Hematopoietic multipotent progenitor cell treated with erythropoietin and hydrocortisone succinate and interleukin-3 and kit ligand, for 4 days (in vitro differentiated cells): ENCODE data around the gene IL1RAP.

Source experiments
- DNase-seq: peaks from one replicate; pipeline ENCODE4 v3.0.0-alpha.2; 2015

IL1RAP gene

DNA sequence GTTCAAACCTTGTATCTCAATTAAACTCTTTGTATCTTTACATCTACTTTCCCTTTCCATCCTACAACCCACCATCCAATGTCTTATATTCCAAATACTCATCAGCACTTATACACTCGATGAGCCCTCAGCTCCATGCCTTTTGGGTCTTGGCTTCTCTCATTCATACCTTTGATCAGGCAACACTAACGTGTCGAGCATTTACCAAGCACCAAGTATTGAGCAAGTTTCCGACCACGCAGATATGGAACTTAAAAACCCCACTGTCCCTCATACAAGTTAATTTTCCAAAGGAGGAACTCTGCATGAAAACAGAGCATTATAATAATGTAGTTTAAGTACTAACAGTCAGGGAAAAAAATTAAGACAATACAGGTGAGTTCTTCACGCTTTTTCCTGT is 102.8 kb downstream of the IL1RAP start:
- peak; percentile 65 for DNase-seq

DNA sequence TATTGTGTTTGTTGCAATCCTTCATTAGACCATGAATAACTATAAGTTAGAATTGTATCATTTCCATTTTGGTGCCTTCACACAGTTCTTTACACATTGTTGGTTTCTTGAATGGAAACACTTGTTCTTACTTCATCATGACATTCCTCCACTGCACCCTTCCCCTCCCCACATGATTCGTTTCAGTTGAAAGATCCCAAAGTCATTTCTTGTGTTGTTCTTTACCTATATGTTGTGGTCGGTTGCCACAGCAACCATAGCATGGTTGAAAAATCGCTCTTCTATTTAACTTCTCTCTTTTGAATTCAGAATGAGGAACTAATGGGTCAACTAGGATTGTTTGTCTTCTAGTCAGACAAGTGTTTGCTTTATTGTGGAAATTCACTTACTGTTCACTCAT is 103.3 kb downstream of the IL1RAP start:
- DNase-seq: peak; percentile 93

DNA sequence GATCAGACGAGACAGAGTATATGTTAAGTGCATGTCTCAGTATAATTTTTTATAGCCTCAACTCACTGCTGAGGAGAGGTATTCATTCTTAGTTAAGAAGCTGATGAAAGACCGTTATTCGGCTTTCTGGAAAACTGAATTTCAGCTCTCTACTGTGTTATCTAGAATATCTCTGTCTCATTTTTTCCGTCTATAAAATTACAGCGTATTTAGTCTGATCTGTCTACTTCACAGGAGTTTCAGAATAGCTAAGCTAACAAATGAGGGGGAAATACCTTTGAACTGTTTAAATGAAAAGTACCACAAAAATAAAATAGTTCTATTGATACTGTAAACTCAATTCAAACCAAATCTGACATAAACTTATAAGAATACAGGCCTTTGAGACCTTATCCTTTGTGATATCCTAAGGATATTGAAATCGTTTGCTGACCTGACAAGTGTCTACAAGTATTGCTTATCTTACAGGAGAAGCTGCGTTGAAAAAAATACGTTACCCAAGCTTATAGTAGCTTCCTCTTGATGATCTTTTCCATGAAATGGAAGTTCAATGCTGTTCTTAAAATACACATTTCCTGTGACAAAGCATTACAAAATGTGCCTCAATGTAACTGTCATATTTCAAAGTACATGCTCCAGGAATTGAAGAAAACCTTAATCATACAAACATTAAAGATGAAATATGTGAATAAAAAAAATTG is 104.6 kb downstream of the IL1RAP start:
- peak; percentile 86 for DNase-seq

- no peak for DNase-seq
Measured at GRCh38 chr3:190619353-190619752, 105.5 kb downstream of the IL1RAP start.

DNA sequence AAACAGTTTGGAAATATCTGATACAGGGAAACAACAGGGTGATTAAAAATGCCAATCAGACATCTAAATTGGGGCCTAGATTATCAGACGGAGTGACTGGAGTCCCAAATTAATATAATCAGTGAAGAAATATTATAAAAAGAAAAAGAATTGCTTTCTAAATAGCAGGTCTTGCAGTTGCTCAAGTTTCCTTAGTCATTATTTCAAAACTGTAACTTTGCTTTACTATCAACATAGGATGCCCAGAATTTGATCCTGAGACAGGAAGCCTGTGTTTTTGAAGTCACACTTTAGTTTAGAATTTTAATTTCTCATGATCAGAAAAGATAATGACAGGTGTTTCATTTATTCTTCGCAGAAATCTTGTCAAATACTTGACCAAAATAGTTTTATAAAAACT is 105.9 kb downstream of the IL1RAP start:
- peak; percentile 27 for DNase-seq

DNA sequence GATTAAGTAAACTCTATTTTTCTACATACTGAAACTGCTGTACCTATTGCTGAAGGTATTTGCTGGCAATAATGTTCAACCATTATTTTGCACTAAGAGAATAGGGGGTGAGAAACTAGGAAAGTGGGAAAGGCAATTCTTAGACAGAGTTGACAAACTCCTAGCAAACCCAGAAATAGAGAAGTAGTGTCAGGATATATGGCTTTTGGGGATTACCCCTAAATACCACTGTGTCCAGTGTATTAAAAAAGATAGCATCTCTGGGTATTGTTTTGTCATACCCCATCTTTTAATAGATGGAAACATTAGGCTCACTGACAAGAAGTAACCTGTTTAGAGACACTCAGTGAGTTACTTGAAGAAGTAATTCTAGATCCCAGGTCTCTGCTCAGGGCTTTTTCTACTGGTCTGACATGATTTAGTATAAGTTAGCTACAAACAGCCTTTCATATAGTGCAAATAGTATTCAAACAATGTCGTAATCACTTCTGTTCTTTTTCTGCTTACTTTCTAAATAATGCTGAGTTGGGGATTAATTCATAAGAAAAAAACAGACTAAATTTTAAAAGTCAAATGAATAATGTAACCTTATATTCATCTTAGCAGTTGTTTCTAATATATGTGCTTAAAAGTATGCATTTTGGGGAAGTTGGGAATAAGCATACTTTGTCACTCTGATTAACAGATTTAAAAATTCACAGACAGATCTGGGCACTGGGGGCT is 107.2 kb downstream of the IL1RAP start:
- DNase-seq: peak; percentile 30

DNA sequence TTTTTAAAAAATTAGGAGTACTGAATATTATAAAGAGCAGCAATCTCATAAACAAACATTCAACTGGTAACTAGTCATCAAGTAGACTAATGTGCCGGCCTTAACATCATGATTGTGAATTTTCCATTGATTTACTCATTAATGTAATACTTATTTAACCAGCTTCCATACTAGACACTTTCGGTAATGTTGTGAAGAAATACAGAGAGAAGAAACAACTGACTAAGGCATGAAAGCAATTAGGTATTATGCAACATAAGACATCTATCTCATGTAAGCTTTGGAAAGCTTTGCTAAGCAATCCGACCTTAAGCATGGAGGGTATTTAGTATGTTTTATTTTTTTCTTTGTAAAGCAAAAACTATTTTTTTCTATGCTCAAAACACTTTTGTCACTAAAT is 108.0 kb downstream of the IL1RAP start:
- DNase-seq: no peak

GRCh38 chr3:190624282-190624681 is 110.4 kb downstream of the IL1RAP start:
- DNase-seq: no peak

GRCh38 chr3:190626951-190627620 is 113.2 kb downstream of the IL1RAP start:
- no peak for DNase-seq

GRCh38 chr3:190629088-190629487 is 115.2 kb downstream of the IL1RAP start:
- DNase-seq: no peak

DNA sequence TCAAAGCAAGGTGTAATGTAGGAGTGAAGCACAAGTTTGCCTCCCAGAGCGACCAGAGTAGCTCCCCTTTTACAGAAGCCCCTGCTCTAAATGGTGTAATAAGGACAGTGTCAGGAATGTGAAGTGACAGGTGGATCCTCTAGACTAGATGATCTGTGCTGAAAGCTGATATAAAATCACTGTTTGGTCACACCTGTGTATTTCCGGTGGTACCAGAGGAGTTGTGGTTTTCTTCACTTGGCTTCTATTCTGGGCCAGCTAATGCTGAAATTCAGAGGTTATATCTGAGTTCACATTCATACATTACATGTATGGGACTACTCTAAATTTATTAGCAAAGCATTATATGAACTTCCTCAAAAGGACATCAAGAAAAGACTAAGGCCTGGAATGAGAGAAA is 117.4 kb downstream of the IL1RAP start:
- no peak for DNase-seq

DNA sequence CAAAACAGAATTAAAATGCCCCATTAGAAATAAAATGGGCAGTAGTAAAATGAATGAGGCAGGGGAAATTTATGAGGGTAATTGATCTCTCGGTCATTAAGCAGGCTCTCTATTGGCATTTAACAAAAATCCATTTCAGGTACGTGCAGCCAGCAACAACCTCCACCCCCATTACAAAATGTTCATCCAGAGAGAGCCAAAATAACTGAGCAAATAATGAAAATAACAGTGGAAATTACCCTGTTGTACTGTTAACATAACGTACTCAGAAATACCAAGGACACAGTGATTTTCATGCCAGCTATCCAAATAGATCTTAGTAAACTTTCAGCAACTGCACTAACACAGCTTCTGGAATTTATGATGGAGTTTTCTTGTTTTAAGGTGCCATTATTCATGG is 127.7 kb downstream of the IL1RAP start:
- no peak for DNase-seq

DNA sequence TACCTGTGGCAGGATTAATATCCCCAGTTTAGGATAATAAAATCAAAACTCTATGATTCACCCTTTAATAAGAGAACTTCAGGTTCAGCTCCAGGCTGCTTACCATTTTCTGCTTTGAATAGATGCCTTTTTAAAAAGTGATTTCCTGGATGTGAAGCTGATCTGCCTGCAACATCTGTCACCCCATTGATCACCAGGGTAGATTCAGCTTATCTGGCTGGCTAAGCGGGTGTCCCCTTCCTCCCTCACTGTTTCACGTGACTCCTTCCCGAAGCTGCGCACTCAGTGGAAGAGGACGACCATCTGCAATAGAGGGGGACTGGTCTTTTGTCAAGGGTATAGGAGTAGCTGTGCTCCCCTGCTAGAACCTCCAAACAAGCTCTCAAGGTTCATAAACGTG is 128.1 kb downstream of the IL1RAP start:
- DNase-seq: peak; percentile 49

- no peak for DNase-seq
Measured at GRCh38 chr3:190644035-190644434, 130.2 kb downstream of the IL1RAP start.

- peak; percentile 27 for DNase-seq
Measured at GRCh38 chr3:190644766-190645165, 130.9 kb downstream of the IL1RAP start.

GRCh38 chr3:190645932-190646460 is 132.1 kb downstream of the IL1RAP start:
- peak; percentile 67 for DNase-seq

GRCh38 chr3:190646996-190647395 is 133.1 kb downstream of the IL1RAP start:
- peak; percentile 33 for DNase-seq

DNA sequence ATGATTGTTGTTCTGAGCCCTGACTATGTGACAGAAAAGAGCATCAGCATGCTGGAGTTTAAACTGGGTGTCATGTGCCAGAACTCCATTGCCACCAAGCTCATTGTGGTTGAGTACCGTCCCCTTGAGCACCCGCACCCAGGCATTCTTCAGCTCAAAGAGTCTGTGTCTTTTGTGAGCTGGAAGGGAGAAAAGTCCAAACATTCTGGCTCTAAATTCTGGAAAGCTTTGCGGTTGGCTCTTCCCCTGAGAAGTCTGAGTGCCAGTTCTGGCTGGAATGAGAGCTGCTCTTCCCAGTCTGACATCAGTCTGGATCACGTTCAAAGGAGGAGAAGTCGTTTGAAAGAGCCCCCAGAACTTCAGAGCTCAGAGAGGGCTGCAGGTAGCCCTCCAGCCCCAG is 142.0 kb downstream of the IL1RAP start:
- no peak for DNase-seq

DNA sequence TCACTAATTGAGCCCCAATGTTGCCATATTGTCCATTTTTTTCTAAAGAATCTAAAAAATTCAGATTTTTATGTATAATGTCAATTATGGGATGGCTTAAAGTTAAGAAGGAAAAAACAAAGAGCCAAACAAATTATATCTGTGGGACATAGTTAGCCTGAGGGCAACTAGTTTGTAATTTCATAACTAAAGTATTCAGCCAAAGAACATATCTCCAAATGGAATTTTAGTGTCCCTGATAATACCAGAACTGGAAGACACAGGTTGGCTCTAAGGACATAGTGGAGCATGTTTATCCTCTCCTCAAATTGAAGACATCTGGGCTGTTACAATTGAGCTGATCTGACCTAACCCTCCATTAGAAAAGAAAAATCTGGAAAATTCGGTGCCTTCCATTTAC is 144.2 kb downstream of the IL1RAP start:
- DNase-seq: no peak

- DNase-seq: no peak
Measured at GRCh38 chr3:190666821-190667220, 152.9 kb downstream of the IL1RAP start.

GRCh38 chr3:190671658-190672057 is 157.8 kb downstream of the IL1RAP start:
- DNase-seq: no peak

DNA sequence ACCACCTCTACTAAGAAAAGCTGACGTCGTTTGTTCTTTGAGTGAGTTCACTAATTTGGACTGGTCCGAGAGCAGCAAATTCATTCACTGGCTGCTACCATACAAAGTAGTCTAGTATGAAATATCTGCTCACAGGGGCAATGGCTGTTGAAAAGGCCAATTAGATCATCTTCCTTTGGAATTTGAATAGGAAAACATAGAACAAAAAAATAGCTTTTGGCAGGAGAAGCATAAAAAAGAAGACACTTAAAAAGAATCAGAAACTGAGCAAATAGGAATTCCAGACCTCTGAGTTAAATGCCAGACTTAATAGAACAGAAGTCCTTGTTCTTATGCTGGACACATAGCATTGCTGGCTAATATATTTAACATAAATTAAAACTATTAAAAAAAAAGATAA is 159.3 kb downstream of the IL1RAP start:
- DNase-seq: no peak

DNA sequence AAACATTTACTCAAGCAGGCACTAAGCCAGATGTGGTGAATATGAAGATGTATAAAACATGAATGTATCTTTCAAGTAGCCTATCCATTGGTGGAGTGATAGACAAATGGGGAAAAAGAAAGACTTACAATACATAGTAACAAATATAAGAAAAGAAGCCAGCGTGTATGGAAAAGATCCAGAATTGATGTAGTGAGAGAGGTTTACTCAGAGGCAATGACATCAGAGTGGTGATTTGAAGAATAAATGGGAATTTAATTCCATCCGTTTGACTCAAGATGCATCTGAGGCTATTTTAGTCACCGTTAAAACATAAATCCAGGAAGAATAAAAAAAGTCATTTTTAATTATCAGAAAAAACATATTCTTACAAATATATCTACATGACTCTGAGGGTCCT is 162.6 kb downstream of the IL1RAP start:
- no peak for DNase-seq

GRCh38 chr3:190677001-190677400 is 163.1 kb downstream of the IL1RAP start:
- no peak for DNase-seq
